ENCODE measurements around the gene CREG2.

CREG2 gene

DNA sequence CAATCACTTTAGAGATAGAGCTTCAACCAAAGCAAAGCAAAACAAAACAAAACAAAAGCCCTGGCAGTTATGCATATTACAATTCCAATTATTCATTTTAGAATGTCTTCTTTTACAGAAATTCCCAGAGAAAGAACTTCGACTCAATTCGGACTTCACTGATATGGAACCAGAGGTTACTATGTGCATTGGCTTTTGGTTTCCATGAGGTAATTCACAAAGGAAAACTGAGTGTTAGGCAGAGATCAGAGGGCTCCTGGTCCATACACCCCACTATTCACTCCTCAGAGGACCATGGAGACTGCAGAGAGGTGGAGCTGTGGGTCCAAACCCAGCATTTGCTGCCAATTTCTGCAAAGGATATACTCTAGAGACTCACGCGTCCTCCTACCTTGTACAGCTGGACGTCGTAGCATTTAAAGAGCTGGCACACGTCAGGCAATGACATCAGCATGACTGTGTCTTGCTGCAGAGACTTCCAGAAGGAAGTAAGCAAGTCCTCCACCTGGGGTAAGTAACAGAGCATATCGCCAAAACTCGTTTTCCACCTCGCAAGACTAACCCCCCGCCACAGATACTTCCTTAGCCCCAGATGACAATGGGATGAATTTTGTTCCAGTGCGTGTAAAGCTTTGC, 31.3 kb upstream of the CREG2 start:
- H3K4me3 Mint-ChIP-seq = no peak overlapping the region
- no peak for DNase-seq (ENCODE audit: low spot score)
- H3K4me1 Mint-ChIP-seq (ENCODE audit: low read depth) = no peaks in the 10 kb centered on the region
- H3K27ac Mint-ChIP-seq = no peak overlapping the region
- H3K27me3 Mint-ChIP-seq (ENCODE audit: low read depth) = no peaks in the 10 kb centered on the region
- H3K9me3 Mint-ChIP-seq = no peaks in the 10 kb centered on the region
- no peaks in the 10 kb centered on the region for H3K36me3 Mint-ChIP-seq (ENCODE audit: low read depth)

DNA sequence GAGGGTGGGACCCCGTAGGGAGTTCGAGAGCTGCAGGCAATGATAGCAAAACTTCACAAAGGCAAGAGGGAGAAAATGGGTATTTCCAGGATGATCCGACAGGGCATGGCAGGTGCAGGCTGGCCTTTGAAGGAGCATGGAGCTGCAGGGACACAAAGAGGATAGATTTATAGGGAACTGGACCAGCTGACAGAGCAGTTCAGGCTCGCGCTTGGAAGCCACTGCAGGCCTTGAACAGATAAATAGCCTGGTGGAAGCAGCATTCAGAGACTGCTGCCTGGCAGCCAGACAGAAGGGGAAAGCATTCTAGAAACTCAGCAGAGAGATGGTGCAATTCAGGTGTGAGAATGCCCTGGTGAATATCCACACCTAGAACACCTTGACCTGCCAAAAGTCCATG, 29.3 kb upstream of the CREG2 start:
- Mint-ChIP-seq H3K27ac (no peak overlapping the region), H3K27me3 (ENCODE audit: low read depth) (no peaks in the 10 kb centered on the region), H3K36me3 (ENCODE audit: low read depth) (no peaks in the 10 kb centered on the region), H3K4me1 (ENCODE audit: low read depth) (no peaks in the 10 kb centered on the region), H3K4me3 (no peak overlapping the region), H3K9me3 (no peaks in the 10 kb centered on the region)
- no peak for DNase-seq (ENCODE audit: low spot score)

DNA sequence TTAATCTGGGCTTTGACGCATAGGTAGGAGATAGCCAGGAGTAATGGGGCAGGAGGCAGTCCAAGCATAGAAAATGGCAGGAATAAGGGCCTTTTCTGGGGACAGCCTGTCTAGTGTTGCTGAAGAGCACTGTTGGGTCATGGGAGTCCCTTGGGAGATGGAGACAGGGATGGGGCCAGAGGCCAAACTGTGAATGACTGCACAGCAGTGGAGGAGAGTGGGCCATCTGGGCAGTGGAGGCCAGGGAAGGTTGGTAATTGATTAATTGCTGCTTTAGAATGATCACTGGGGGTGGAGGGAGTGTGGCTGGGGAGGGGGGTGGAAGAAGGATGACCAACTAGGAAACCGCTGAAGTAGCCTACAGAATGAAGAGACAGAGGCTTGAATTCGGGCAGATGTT, 28.6 kb upstream of the CREG2 start:
- H3K9me3 Mint-ChIP-seq = no peaks in the 10 kb centered on the region
- no peak overlapping the region for H3K27ac Mint-ChIP-seq
- H3K27me3 Mint-ChIP-seq (ENCODE audit: low read depth) = no peaks in the 10 kb centered on the region
- DNase-seq (ENCODE audit: low spot score) = no peak
- no peak overlapping the region for H3K4me3 Mint-ChIP-seq
- no peaks in the 10 kb centered on the region for H3K36me3 Mint-ChIP-seq (ENCODE audit: low read depth)
- H3K4me1 Mint-ChIP-seq (ENCODE audit: low read depth) = no peaks in the 10 kb centered on the region

DNA sequence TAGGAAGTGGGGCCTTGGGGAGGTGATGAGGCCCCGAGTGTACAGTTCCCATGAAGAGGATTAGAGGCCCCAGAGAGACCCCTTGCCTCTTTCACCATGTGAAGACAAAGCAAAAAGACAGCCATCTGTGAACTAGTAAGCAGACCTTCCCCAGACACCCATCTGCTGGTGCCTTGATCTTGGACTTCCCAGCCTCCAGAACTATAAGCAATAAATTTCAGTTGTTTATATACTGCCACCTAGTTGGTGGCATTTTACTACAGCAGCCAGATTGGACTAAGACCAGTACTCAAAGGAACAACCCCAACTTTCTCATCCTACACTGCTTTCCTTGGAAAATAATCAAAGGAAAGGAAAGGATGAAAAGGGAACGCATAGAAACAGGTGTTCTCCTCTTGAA, 27.9 kb upstream of the CREG2 start:
- H3K36me3 Mint-ChIP-seq (ENCODE audit: low read depth) = no peaks in the 10 kb centered on the region
- no peaks in the 10 kb centered on the region for H3K9me3 Mint-ChIP-seq
- no peak overlapping the region for H3K4me3 Mint-ChIP-seq
- no peaks in the 10 kb centered on the region for H3K4me1 Mint-ChIP-seq (ENCODE audit: low read depth)
- H3K27me3 Mint-ChIP-seq (ENCODE audit: low read depth) = no peaks in the 10 kb centered on the region
- DNase-seq (ENCODE audit: low spot score) = no peak
- H3K27ac Mint-ChIP-seq = no peak overlapping the region

GRCh38 chr2:101412092-101412694, 24.9 kb upstream of the CREG2 start:
- DNase-seq (ENCODE audit: low spot score) = no peak
- Mint-ChIP-seq H3K27ac (no peak overlapping the region), H3K4me1 (ENCODE audit: low read depth) (no peaks in the 10 kb centered on the region), H3K9me3 (no peaks in the 10 kb centered on the region), H3K4me3 (no peak overlapping the region), H3K27me3 (ENCODE audit: low read depth) (no peaks in the 10 kb centered on the region), H3K36me3 (ENCODE audit: low read depth) (no peaks in the 10 kb centered on the region)

GRCh38 chr2:101410746-101411145, 23.4 kb upstream of the CREG2 start:
- no peaks in the 10 kb centered on the region for H3K4me1 Mint-ChIP-seq (ENCODE audit: low read depth)
- DNase-seq (ENCODE audit: low spot score) = no peak
- H3K4me3 Mint-ChIP-seq = no peak overlapping the region
- H3K27me3 Mint-ChIP-seq (ENCODE audit: low read depth) = no peaks in the 10 kb centered on the region
- H3K9me3 Mint-ChIP-seq = no peaks in the 10 kb centered on the region
- H3K27ac Mint-ChIP-seq = no peak overlapping the region
- no peaks in the 10 kb centered on the region for H3K36me3 Mint-ChIP-seq (ENCODE audit: low read depth)

DNA sequence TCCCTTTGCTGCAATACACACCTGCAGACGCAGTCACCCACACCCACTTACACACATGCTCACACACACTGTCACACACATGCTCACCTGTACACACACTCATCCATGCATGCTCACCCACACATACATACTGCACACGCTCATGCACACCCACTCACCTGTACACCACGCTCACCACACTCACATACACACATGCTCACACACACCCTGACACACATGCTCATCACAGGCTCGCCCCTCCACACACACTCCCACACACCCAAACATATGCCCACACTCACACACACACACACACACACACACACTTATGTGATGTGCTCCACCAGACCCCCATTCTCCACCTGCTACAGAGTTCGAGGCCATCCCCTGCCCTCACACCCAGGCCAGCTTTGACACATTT, 22.8 kb upstream of the CREG2 start:
- H3K27ac Mint-ChIP-seq = no peak overlapping the region
- H3K27me3 Mint-ChIP-seq (ENCODE audit: low read depth) = no peaks in the 10 kb centered on the region
- H3K9me3 Mint-ChIP-seq = no peaks in the 10 kb centered on the region
- H3K36me3 Mint-ChIP-seq (ENCODE audit: low read depth) = peaks cover 3% of the 10 kb centered on the region
- H3K4me3 Mint-ChIP-seq = no peak overlapping the region
- H3K4me1 Mint-ChIP-seq (ENCODE audit: low read depth) = peaks cover 3% of the 10 kb centered on the region
- DNase-seq (ENCODE audit: low spot score) = no peak

DNA sequence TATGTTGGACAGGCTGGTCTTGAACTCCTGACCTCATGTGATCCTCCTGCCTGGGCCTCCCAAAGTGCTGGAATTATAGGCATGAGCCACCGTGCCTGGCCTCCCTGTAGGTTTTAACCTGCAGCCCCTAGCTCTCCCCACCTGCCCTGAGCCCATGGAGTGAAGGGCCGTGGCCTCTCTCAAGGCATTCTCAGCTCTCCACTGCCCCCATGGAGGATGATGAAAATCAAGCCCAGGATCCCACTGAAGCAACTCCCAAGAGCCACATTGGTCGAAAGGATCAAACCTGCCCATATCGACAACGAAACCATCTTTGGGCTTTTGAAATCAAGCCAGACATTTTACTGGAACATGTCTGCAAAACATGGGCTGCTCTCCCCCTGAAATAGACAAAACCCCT, 22.4 kb upstream of the CREG2 start:
- H3K4me1 Mint-ChIP-seq (ENCODE audit: low read depth) = peaks cover 3% of the 10 kb centered on the region
- H3K36me3 Mint-ChIP-seq (ENCODE audit: low read depth) = peaks cover 3% of the 10 kb centered on the region
- H3K9me3 Mint-ChIP-seq = no peaks in the 10 kb centered on the region
- H3K4me3 Mint-ChIP-seq = no peak overlapping the region
- H3K27me3 Mint-ChIP-seq (ENCODE audit: low read depth) = no peaks in the 10 kb centered on the region
- no peak overlapping the region for H3K27ac Mint-ChIP-seq
- no peak for DNase-seq (ENCODE audit: low spot score)

DNA sequence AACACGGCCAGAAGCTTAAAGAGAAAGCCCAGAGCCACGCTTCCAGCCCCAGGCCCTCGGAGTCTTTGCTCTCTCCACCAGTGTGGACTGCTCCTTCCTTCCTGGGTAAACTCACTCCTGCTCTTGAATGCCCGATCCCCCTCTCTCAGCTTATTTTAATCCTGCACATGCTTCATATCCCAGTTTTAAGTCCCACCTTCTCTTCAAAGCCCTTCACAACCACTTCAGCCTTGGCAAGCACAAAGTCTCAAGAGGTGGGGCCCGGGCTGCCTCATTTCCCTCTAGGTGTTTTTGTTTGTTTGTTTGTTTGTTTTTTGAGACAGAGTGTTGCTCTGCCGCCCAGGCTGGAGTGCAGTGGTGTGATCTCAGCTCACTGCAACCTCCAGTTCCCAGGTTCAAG, 21.6 kb upstream of the CREG2 start:
- Mint-ChIP-seq H3K36me3 (ENCODE audit: low read depth) (peaks cover 4% of the 10 kb centered on the region), H3K9me3 (no peaks in the 10 kb centered on the region), H3K4me3 (no peak overlapping the region), H3K4me1 (ENCODE audit: low read depth) (peaks cover 3% of the 10 kb centered on the region), H3K27me3 (ENCODE audit: low read depth) (no peaks in the 10 kb centered on the region), H3K27ac (no peak overlapping the region)
- no peak for DNase-seq (ENCODE audit: low spot score)

GRCh38 chr2:101405351-101405899, 18.1 kb upstream of the CREG2 start:
- no peak for DNase-seq (ENCODE audit: low spot score)
- no peak overlapping the region for H3K4me3 Mint-ChIP-seq
- no peaks in the 10 kb centered on the region for H3K27me3 Mint-ChIP-seq (ENCODE audit: low read depth)
- peaks cover 4% of the 10 kb centered on the region for H3K36me3 Mint-ChIP-seq (ENCODE audit: low read depth)
- peaks cover 3% of the 10 kb centered on the region for H3K4me1 Mint-ChIP-seq (ENCODE audit: low read depth)
- no peak overlapping the region for H3K27ac Mint-ChIP-seq
- no peaks in the 10 kb centered on the region for H3K9me3 Mint-ChIP-seq

GRCh38 chr2:101403745-101404144, 16.4 kb upstream of the CREG2 start:
- no peaks in the 10 kb centered on the region for H3K27me3 Mint-ChIP-seq (ENCODE audit: low read depth)
- no peak overlapping the region for H3K4me3 Mint-ChIP-seq
- H3K9me3 Mint-ChIP-seq = no peaks in the 10 kb centered on the region
- peaks cover 5% of the 10 kb centered on the region for H3K4me1 Mint-ChIP-seq (ENCODE audit: low read depth)
- H3K27ac Mint-ChIP-seq = no peak overlapping the region
- no peak for DNase-seq (ENCODE audit: low spot score)
- H3K36me3 Mint-ChIP-seq (ENCODE audit: low read depth) = peaks cover 4% of the 10 kb centered on the region

GRCh38 chr2:101402630-101403029, 15.3 kb upstream of the CREG2 start:
- Mint-ChIP-seq H3K4me3 (no peak overlapping the region), H3K27ac (no peak overlapping the region), H3K36me3 (ENCODE audit: low read depth) (peaks cover 4% of the 10 kb centered on the region), H3K27me3 (ENCODE audit: low read depth) (no peaks in the 10 kb centered on the region), H3K4me1 (ENCODE audit: low read depth) (peaks cover 7% of the 10 kb centered on the region), H3K9me3 (no peaks in the 10 kb centered on the region)
- DNase-seq (ENCODE audit: low spot score) = no peak

DNA sequence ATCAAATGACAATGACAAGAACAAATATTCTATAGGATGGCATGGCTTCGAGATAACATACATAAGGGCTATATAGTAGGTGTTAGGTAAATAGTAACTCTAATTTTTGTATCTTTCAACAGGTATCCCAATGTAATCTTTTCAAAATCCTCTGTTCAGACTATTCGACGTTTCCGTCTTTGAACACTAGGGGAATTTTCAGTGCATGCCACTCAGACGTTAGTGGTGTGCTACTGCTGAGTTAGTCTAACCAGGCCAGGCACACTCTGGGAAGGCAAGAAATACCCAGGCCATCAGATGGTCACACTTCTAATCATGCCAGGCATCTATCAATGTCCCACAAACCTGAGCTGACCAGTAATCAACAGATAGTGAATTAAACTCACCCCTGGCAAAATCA, 14.6 kb upstream of the CREG2 start:
- Mint-ChIP-seq H3K9me3 (no peaks in the 10 kb centered on the region), H3K36me3 (ENCODE audit: low read depth) (peaks cover 4% of the 10 kb centered on the region), H3K4me3 (no peak overlapping the region)

DNA sequence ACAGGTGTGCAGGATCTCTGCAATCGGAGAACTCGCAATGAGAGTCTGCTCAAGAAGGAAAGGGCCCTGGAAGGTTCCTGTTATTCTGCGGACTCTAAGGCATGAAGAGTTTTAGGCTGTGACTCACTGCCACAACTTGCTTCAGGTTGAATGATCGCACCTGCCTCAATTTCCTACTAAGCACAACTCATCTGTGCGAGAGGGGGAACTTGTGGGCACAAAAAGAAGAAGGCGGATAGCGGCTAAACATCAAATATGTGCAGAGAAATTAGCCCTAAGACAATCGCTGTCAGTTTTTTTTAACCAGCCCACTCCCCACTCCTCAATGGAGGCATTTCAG, 14.0 kb upstream of the CREG2 start:
- Mint-ChIP-seq H3K27ac (no peak overlapping the region), H3K4me3 (no peak overlapping the region), H3K9me3 (no peaks in the 10 kb centered on the region), H3K27me3 (ENCODE audit: low read depth) (no peaks in the 10 kb centered on the region), H3K36me3 (ENCODE audit: low read depth) (peaks cover 4% of the 10 kb centered on the region), H3K4me1 (ENCODE audit: low read depth) (peaks cover 7% of the 10 kb centered on the region)
- no peak for DNase-seq (ENCODE audit: low spot score)

More for the DNA sequence above, 14.6 kb upstream of the CREG2 start:
- H3K27me3 Mint-ChIP-seq (ENCODE audit: low read depth) = no peaks in the 10 kb centered on the region
- DNase-seq (ENCODE audit: low spot score) = no peak
- H3K27ac Mint-ChIP-seq = no peak overlapping the region
- peaks cover 7% of the 10 kb centered on the region for H3K4me1 Mint-ChIP-seq (ENCODE audit: low read depth)
